Measurements from ENCODE around the gene MSL1. TPM values are rescaled to one million over a fixed set of nuclear protein-coding genes. Genes with fewer than 3 reads are reported as not detected.

Gene MSL1
- total RNA-seq, 1 donor from 2014 or later: 86.8 TPM

DNA sequence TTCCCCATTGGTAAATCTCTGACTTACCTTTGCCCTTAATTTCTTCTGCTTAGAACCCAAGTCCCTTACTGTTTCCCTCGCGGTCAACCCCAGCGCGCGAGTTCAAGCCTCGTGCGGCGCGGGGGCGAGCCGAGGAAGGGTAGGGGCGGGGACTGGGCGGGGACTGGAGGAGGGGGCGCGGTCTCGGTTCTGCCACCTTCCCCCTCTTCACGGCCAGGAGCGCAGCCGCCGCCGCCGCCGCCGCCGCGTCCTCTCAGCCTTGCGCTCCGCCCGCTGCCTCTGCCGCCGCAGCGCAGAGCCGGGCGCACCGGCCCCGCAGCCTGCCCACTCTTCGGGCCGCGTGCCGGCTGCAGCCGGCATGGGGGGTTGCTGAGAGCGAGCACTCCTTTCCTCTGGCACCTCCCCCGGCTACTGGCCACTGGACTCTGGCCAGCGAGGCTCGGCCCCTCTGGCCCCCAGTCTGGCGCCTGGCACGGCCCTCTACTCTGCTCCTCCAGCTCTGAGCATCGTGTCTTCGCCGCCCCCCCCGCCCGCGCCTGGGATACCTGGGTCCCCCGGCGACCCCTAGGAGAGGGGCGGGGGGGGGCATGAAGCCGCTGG is 55.6 kb downstream of the MSL1 start, which contains the start of gene RAPGEFL1:
TSS of gene RAPGEFL1 (plus strand) at position 196 of the 600 bp plus-strand sequence. CDS start at position 588, 392 bp downstream.
- peaks cover 13% of the 10 kb centered on the region for H3K36me3 Mint-ChIP-seq (ENCODE audit: unreplicated experiment)

GRCh38 chr17:40178021-40178601 is 56.3 kb downstream of the MSL1 start:
- TF ChIP-seq, protein P1, sequence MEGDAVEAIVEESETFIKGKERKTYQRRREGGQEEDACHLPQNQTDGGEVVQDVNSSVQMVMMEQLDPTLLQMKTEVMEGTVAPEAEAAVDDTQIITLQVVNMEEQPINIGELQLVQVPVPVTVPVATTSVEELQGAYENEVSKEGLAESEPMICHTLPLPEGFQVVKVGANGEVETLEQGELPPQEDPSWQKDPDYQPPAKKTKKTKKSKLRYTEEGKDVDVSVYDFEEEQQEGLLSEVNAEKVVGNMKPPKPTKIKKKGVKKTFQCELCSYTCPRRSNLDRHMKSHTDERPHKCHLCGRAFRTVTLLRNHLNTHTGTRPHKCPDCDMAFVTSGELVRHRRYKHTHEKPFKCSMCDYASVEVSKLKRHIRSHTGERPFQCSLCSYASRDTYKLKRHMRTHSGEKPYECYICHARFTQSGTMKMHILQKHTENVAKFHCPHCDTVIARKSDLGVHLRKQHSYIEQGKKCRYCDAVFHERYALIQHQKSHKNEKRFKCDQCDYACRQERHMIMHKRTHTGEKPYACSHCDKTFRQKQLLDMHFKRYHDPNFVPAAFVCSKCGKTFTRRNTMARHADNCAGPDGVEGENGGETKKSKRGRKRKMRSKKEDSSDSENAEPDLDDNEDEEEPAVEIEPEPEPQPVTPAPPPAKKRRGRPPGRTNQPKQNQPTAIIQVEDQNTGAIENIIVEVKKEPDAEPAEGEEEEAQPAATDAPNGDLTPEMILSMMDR (IDR thresholded peaks at IDR 0.05): no peak
- no peaks in the 10 kb centered on the region for H3K9me3 Mint-ChIP-seq (ENCODE audit: unreplicated experiment)
- H3K4me3 Mint-ChIP-seq (ENCODE audit: unreplicated experiment): peak overlapping the region; percentile 32
- H3K27me3 Mint-ChIP-seq (ENCODE audit: unreplicated experiment): no peaks in the 10 kb centered on the region
- no peak overlapping the region for H3K27ac Mint-ChIP-seq (ENCODE audit: unreplicated experiment)
- H3K4me1 Mint-ChIP-seq (ENCODE audit: unreplicated experiment): peaks cover 22% of the 10 kb centered on the region
- peaks cover 12% of the 10 kb centered on the region for H3K36me3 Mint-ChIP-seq (ENCODE audit: unreplicated experiment)
- no peak for DNase-seq (ENCODE audit: extremely low spot score, unreplicated experiment)

More for the DNA sequence above, 55.6 kb downstream of the MSL1 start, which contains the start of gene RAPGEFL1:
- peaks cover 22% of the 10 kb centered on the region for H3K4me1 Mint-ChIP-seq (ENCODE audit: unreplicated experiment)
- H3K4me3 Mint-ChIP-seq (ENCODE audit: unreplicated experiment): peak within 1 kb of the TSS; percentile 55
- DNase-seq (ENCODE audit: extremely low spot score, unreplicated experiment): no peak
- H3K9me3 Mint-ChIP-seq (ENCODE audit: unreplicated experiment): no peaks in the 10 kb centered on the region
- no peak within 1 kb of the TSS for H3K27ac Mint-ChIP-seq (ENCODE audit: unreplicated experiment)
- no peaks in the 10 kb centered on the region for H3K27me3 Mint-ChIP-seq (ENCODE audit: unreplicated experiment)
- TF ChIP-seq, protein P1 (IDR thresholded peaks at IDR 0.05): no peak

- peak overlapping the region; percentile 32 for H3K4me3 Mint-ChIP-seq (ENCODE audit: unreplicated experiment)
- DNase-seq (ENCODE audit: extremely low spot score, unreplicated experiment): no peak
Observed at GRCh38 chr17:40178660-40179059, 56.9 kb downstream of the MSL1 start.

GRCh38 chr17:40179923-40180659 is 58.3 kb downstream of the MSL1 start:
- H3K36me3 Mint-ChIP-seq (ENCODE audit: unreplicated experiment): no peaks in the 10 kb centered on the region
- no peaks in the 10 kb centered on the region for H3K9me3 Mint-ChIP-seq (ENCODE audit: unreplicated experiment)
- no peak for DNase-seq (ENCODE audit: extremely low spot score, unreplicated experiment)
- TF ChIP-seq, protein P1 (IDR thresholded peaks at IDR 0.05): no peak
- peak overlapping the region; percentile 44 for H3K4me3 Mint-ChIP-seq (ENCODE audit: unreplicated experiment)
- peak overlapping the region; percentile 90 for H3K27ac Mint-ChIP-seq (ENCODE audit: unreplicated experiment)
- H3K27me3 Mint-ChIP-seq (ENCODE audit: unreplicated experiment): no peaks in the 10 kb centered on the region
- peaks cover 22% of the 10 kb centered on the region for H3K4me1 Mint-ChIP-seq (ENCODE audit: unreplicated experiment)

More at GRCh38 chr17:40178660-40179059, 56.9 kb downstream of the MSL1 start:
- TF ChIP-seq, protein P1 (IDR thresholded peaks at IDR 0.05): no peak
- no peaks in the 10 kb centered on the region for H3K27me3 Mint-ChIP-seq (ENCODE audit: unreplicated experiment)
- no peak overlapping the region for H3K27ac Mint-ChIP-seq (ENCODE audit: unreplicated experiment)
- peaks cover 7% of the 10 kb centered on the region for H3K36me3 Mint-ChIP-seq (ENCODE audit: unreplicated experiment)
- H3K4me1 Mint-ChIP-seq (ENCODE audit: unreplicated experiment): peaks cover 22% of the 10 kb centered on the region
- H3K9me3 Mint-ChIP-seq (ENCODE audit: unreplicated experiment): no peaks in the 10 kb centered on the region

DNA sequence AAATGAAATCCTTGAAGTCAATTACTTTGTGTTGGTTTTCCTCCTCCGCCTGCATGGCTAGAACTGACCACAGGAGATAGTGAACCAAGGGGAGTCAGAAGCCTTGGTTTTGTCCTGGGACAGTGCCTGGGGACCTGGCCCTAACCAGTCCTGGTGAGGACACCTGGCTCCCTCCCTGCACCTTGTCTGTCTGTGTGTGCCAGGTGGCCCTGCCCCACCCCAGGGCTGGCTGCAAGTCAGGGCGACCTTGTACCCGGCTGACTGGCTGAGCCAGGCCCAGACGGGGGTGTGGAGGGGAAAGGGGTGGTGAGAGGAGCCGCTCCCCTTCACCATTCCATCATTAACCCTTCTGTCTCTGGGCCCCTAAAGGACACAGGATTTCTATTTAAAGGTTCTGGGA is 58.9 kb downstream of the MSL1 start:
- H3K9me3 Mint-ChIP-seq (ENCODE audit: unreplicated experiment): no peaks in the 10 kb centered on the region
- H3K36me3 Mint-ChIP-seq (ENCODE audit: unreplicated experiment): no peaks in the 10 kb centered on the region
- H3K27me3 Mint-ChIP-seq (ENCODE audit: unreplicated experiment): no peaks in the 10 kb centered on the region
- H3K27ac Mint-ChIP-seq (ENCODE audit: unreplicated experiment): peak overlapping the region; percentile 90
- H3K4me3 Mint-ChIP-seq (ENCODE audit: unreplicated experiment): no peak overlapping the region
- TF ChIP-seq, protein P1 (IDR thresholded peaks at IDR 0.05): no peak
- no peak for DNase-seq (ENCODE audit: extremely low spot score, unreplicated experiment)
- H3K4me1 Mint-ChIP-seq (ENCODE audit: unreplicated experiment): peaks cover 22% of the 10 kb centered on the region

All from osteocyte (in vitro differentiated cells).